IMR-90 (cell line): ENCODE data around the gene NOS3. TPM values are rescaled to one million over a fixed set of nuclear protein-coding genes. Genes with fewer than 3 reads are reported as not detected.

ENCODE experiments used
- ATAC-seq: fragments of 200-7000 bp; cut with Tn5 transposase; 2 replicates; pipeline ENCODE4 v1.9.1; 2020; ENCODE audit warnings: low read depth, mild to moderate bottlenecking, moderate library complexity
- Bru-seq: library from RNA; stranded (reverse); fragments of 400-500 nt; gene quantifications from one replicate; lab custom pipeline; 2021; lab: Mats Ljungman, UMichigan
- BruChase-seq, 2 experiments: library from RNA; stranded (reverse); fragments of 400-500 nt; gene quantifications; one replicate each; lab custom pipeline; 2021; lab: Mats Ljungman, UMichigan
- BruUV-seq: library from RNA; stranded (reverse); fragments of 400-500 nt; replicated peaks from 2 replicates; lab custom pipeline; 2021; lab: Mats Ljungman, UMichigan
- CTCF ChIA-PET: fragments of 300-600 bp; formaldehyde crosslinking; extraction: SDS; loops from one replicate; lab custom pipeline; 2021; ENCODE audit warnings: antibody characterized with exemption; lab: Yijun Ruan, JAX
- POLR2A ChIA-PET: fragments of 300-600 bp; sonication (Branson Sonifier 250); formaldehyde crosslinking; loops from one replicate; lab custom pipeline; 2022; ENCODE audit warnings: antibody characterized with exemption; ENCODE audit not compliant: unreplicated experiment; lab: Charles Lee
- DNase-seq: peaks from one replicate; pipeline ENCODE4 v3.0.0; 2013
- H2AFZ ChIP-seq: replicated peaks from 2 replicates; pipeline ENCODE3; 2013; ENCODE audit warnings: low read length, mild to moderate bottlenecking; ENCODE audit not compliant: poor library complexity
- H2AK5ac ChIP-seq: 2 replicates; pipeline ENCODE4 v1.6.1; 2013; ENCODE audit warnings: low read depth, low read length, inconsistent platforms
- H2AK9ac ChIP-seq: replicated peaks from 2 replicates; pipeline ENCODE3; 2013; ENCODE audit warnings: mild to moderate bottlenecking, low read depth, low read length, moderate library complexity; ENCODE audit not compliant: poor library complexity
- H2BK120ac ChIP-seq: 2 replicates; pipeline ENCODE4 v1.6.1; 2013; ENCODE audit warnings: low read depth, low read length, inconsistent platforms
- H2BK15ac ChIP-seq: 3 replicates; pipeline ENCODE4 v1.6.1; 2013; ENCODE audit warnings: low read depth, low read length, inconsistent platforms
- H2BK20ac ChIP-seq: 2 replicates; pipeline ENCODE4 v1.6.1; 2013; ENCODE audit warnings: low read depth, mild to moderate bottlenecking, inconsistent platforms, low read length, moderate library complexity
- H2BK5ac ChIP-seq: 2 replicates; pipeline ENCODE4 v1.6.1; 2013; ENCODE audit warnings: mild to moderate bottlenecking, low read depth, low read length, inconsistent platforms; ENCODE audit not compliant: poor library complexity, severe bottlenecking
- H3K14ac ChIP-seq: replicated peaks from 2 replicates; pipeline ENCODE4 v1.6.1; 2013; ENCODE audit warnings: low read depth, low read length, inconsistent platforms
- H3K18ac ChIP-seq: 2 replicates; pipeline ENCODE4 v1.6.1; 2013; ENCODE audit warnings: low read depth, low read length, control low read depth
- H3K23ac ChIP-seq: 2 replicates; pipeline ENCODE4 v1.6.1; 2013; ENCODE audit warnings: low read depth, low read length, inconsistent platforms
- H3K27ac ChIP-seq: 2 replicates; pipeline ENCODE4 v1.5.1; 2013; ENCODE audit warnings: mild to moderate bottlenecking, control low read depth, low read length; ENCODE audit not compliant: insufficient read depth
- H3K27me3 ChIP-seq: 2 replicates; pipeline ENCODE4 v1.6.1; 2013; ENCODE audit warnings: low read length; ENCODE audit not compliant: control insufficient read depth, insufficient read depth
- H3K36me3 ChIP-seq: 2 replicates; pipeline ENCODE4 v1.6.1; 2013; ENCODE audit warnings: low read length, mixed read lengths; ENCODE audit not compliant: control insufficient read depth, insufficient read depth
- H3K4ac ChIP-seq: 2 replicates; pipeline ENCODE4 v1.6.1; 2013; ENCODE audit warnings: low read depth, low read length, inconsistent platforms
- H3K4me1 ChIP-seq: 2 replicates; pipeline ENCODE4 v1.6.1; 2013; ENCODE audit warnings: low read length, mixed read lengths; ENCODE audit not compliant: control insufficient read depth, insufficient read depth
- H3K4me2 ChIP-seq: 2 replicates; pipeline ENCODE4 v1.6.1; 2013; ENCODE audit warnings: low read depth, mild to moderate bottlenecking, control low read depth, low read length, moderate library complexity
- H3K4me3 ChIP-seq: 2 replicates; pipeline ENCODE4 v1.5.1; 2013; ENCODE audit warnings: low read depth, mild to moderate bottlenecking, control low read depth, low read length, moderate library complexity; ENCODE audit not compliant: insufficient read depth
- H3K56ac ChIP-seq: 2 replicates; pipeline ENCODE4 v1.6.1; 2013; ENCODE audit warnings: low read length, inconsistent platforms; ENCODE audit not compliant: insufficient read depth; ENCODE audit errors: extremely low read depth
- H3K79me1 ChIP-seq, 2 experiments: 2 replicates each; pipeline ENCODE4 v1.6.1; 2013; ENCODE audit warnings: low read length in 2 of 2, inconsistent platforms in 1 of 2, low read depth in 1 of 2
- H3K9ac ChIP-seq: 2 replicates; pipeline ENCODE4 v1.6.1; 2013; ENCODE audit warnings: low read depth, low read length, control low read depth
- H3K9me1 ChIP-seq: 2 replicates; pipeline ENCODE4 v1.6.1; 2013; ENCODE audit warnings: low read length, inconsistent platforms; ENCODE audit not compliant: insufficient read depth
- H3K9me3 ChIP-seq: 2 replicates; pipeline ENCODE4 v1.6.1; 2013; ENCODE audit warnings: low read length; ENCODE audit not compliant: control insufficient read depth, insufficient read depth
- H4K20me1 ChIP-seq: 2 replicates; pipeline ENCODE4 v1.6.1; 2013; ENCODE audit warnings: low read length, inconsistent platforms; ENCODE audit not compliant: insufficient read depth
- H4K5ac ChIP-seq: 2 replicates; pipeline ENCODE4 v1.6.1; 2013; ENCODE audit warnings: mild to moderate bottlenecking, low read depth, low read length, control low read depth
- H4K8ac ChIP-seq, 2 experiments: 2 replicates each; pipeline ENCODE4 v1.6.1; 2013; ENCODE audit warnings: low read depth in 2 of 2, low read length in 2 of 2, control low read depth in 1 of 2, inconsistent platforms in 1 of 2
- H4K91ac ChIP-seq: 2 replicates; pipeline ENCODE4 v1.6.1; 2013; ENCODE audit warnings: low read depth, low read length, inconsistent platforms; ENCODE audit not compliant: insufficient read depth
- CEBPB ChIP-seq: IDR thresholded peaks from 2 replicates; pipeline ENCODE4 v1.6.1; 2012; ENCODE audit warnings: low read depth, low read length, improper control_type of control experiment
- CHD1 ChIP-seq: IDR thresholded peaks from 2 replicates; pipeline ENCODE4 v1.6.1; 2012; ENCODE audit warnings: low read depth, low read length, improper control_type of control experiment
- FOS ChIP-seq: fragments of 150-350 bp; IDR thresholded peaks from 2 replicates; pipeline ENCODE4 v1.6.1; 2016; ENCODE audit warnings: low read depth, low read length
- MAFK ChIP-seq: IDR thresholded peaks from 2 replicates; pipeline ENCODE4 v1.6.1; 2012; ENCODE audit warnings: low read depth, low read length, improper control_type of control experiment
- MAZ ChIP-seq: IDR thresholded peaks from 2 replicates; pipeline ENCODE4 v1.6.1; 2012; ENCODE audit warnings: low read depth, mild to moderate bottlenecking, low read length, improper control_type of control experiment, moderate library complexity, borderline replicate concordance
- MXI1 ChIP-seq: IDR thresholded peaks from 2 replicates; pipeline ENCODE4 v1.6.1; 2012; ENCODE audit warnings: low read depth, mild to moderate bottlenecking, low read length, moderate library complexity, borderline replicate concordance
- RCOR1 ChIP-seq: IDR thresholded peaks from 2 replicates; pipeline ENCODE4 v1.6.1; 2012; ENCODE audit warnings: mild to moderate bottlenecking, low read length, improper control_type of control experiment; ENCODE audit not compliant: insufficient replicate concordance
- RFX5 ChIP-seq: IDR thresholded peaks from 2 replicates; pipeline ENCODE4 v1.8.0; 2012; ENCODE audit warnings: low read depth, mild to moderate bottlenecking, low read length, moderate library complexity
- SMC3 ChIP-seq: fragments of 150-350 bp; IDR thresholded peaks from 2 replicates; pipeline ENCODE4 v1.6.1; 2016; ENCODE audit warnings: low read depth, mild to moderate bottlenecking, antibody characterized with exemption, low read length, moderate library complexity
- WGBS, 2 experiments: methylation state at CpG; one replicate each; pipeline versions ENCODE4 v1.1.5 to v1.1.7; 2013; ENCODE audit warnings: missing lambda C conversion rate in 2 of 2; ENCODE audit not compliant: insufficient read length in 1 of 2; ENCODE audit errors: extremely low coverage in 2 of 2; 5-methylcytosine and 5-hydroxymethylcytosine counted together
- dilution Hi-C: fragments of 300-500 bp; cut with HindIII; formaldehyde crosslinking; loops from one replicate; pipeline ENCODE4 v1.14.3; 2018; ENCODE audit warnings: low sequenced_read_pairs; ENCODE audit not compliant: unreplicated experiment
- in situ Hi-C: fragments of 300-500 bp; cut with MboI; formaldehyde crosslinking; loops from 3 replicates; pipeline ENCODE4 v1.14.3; 2019; ENCODE audit warnings: low sequenced_read_pairs, inconsistent platforms, mixed read lengths
- intact Hi-C: fragments of 100-400 bp; cut with micrococcal nuclease; formaldehyde crosslinking; loops from 2 replicates; pipeline ENCODE4 v1.10.0; 2022
- long read RNA-seq: library from polyadenylated mRNA; unstranded; transcript quantifications from one replicate; pipeline ENCODE4 v2.0.0, GENCODE V29; 2021; ENCODE audit not compliant: unreplicated experiment
- polyA plus RNA-seq, 3 experiments: library from polyadenylated mRNA; depleted of rRNA; stranded (reverse); fragments of >200 nt; gene quantifications; 2 replicates each; pipeline ENCODE4 v1.2.3, GENCODE V29; 2012; ENCODE audit warnings: low replicate concordance in 1 of 3
- total RNA-seq: library from RNA; depleted of rRNA; stranded (reverse); fragments of >200 nt; gene quantifications from 2 replicates; pipeline ENCODE4 v1.2.3, GENCODE V29; 2012; rRNA removed
- TF ChIP-seq, protein P1 (sequence below): conservative IDR thresholded peaks from 2 replicates; pipeline ENCODE4 v1.5.1; 2012; ENCODE audit warnings: mild to moderate bottlenecking, low read depth, low read length, improper control_type of control experiment
- TF ChIP-seq, protein P2 (sequence below): fragments of 150-350 bp; IDR thresholded peaks from 2 replicates; pipeline ENCODE4 v1.6.1; 2016; ENCODE audit warnings: low read depth, mild to moderate bottlenecking, low read length, moderate library complexity, borderline replicate concordance

NOS3 gene
- 0.28 and 0.72 TPM in 2 replicates for total RNA-seq
- polyA plus RNA-seq (2012; rRNA removed) = 2.0 and 2.9 TPM in 2 replicates
- 1.2 and 1.9 TPM in 2 replicates for polyA plus RNA-seq (2012; cell fraction: cytosol; rRNA removed)
- polyA plus RNA-seq (2012; cell fraction: nucleus; rRNA removed; ENCODE audit: low replicate concordance) = 1.0 and 3.3 TPM in 2 replicates
- percentile 11 among the genes with signal in this experiment for Bru-seq, nascent RNA
- percentile 6 among the genes with signal in this experiment for BruChase-seq, experiment 1, labeled RNA remaining after a 6-hour chase
- percentile 12 among the genes with signal in this experiment for BruChase-seq, experiment 2, labeled RNA remaining after a 2-hour chase
- long read RNA-seq, partial matches to known transcripts = 0 of 1 reads
- long read RNA-seq, other reads (novel, unspliced or antisense) = 1 of 1 reads

DNA sequence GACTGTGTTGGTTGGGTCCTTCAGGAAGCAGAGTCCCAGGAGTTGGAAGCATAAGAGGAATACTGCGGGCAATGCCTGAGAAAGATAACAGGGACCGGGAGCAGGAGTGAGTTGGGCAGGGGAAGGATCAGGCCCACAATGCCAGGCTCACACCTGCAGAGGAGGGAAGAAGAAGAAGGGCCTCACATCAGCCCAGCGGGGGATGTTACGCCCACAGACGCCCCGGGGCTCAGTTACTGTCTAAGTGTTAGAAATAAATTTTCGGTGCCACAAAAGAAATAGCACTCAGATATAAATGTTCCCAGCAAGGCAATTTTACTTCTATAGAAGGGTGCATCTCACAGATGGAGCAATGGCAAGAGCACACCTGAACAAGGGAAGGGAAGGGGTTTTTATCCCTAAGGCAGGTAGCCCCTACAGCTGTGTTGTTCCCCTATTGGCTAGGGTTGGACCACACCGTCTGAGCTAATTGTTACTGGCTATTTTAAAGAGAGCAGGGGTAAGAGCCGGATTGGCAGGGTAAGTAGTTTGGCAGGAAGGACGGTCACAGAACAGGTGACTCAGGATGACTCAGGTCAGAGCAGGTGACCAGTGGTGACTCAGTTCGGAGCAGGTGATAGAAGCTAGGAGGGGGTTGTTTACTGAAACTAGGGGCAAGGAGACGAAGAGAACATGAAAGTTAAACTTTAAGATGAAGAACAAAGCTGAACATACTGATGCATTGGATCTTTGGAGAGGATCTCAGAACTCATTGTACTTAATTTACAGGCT is at the start of gene NOS3:
TSS of gene NOS3 (plus strand) at position 602 of the 771 bp plus-strand sequence. CDS start 2,787 bp downstream, outside the sequence.
- H4K91ac ChIP-seq = no peak within 1 kb of the TSS
- BruUV-seq = no TSS peak
- H4K20me1 ChIP-seq = no peaks in the 10 kb centered on the region
- no peak within 1 kb of the TSS for H2AK9ac ChIP-seq
- no peak within 1 kb of the TSS for H3K56ac ChIP-seq
- H3K27me3 ChIP-seq = peaks cover 6% of the 10 kb centered on the region; the same call in 1 of the 2 replicates
- no peak within 1 kb of the TSS for H2BK5ac ChIP-seq
- no peak within 1 kb of the TSS for H3K4me3 ChIP-seq
- no peak within 1 kb of the TSS for H2AK5ac ChIP-seq
- no peak within 1 kb of the TSS for H3K4me2 ChIP-seq
- H3K14ac ChIP-seq = no peak within 1 kb of the TSS
- no peak within 1 kb of the TSS for H3K27ac ChIP-seq
- H2AFZ ChIP-seq = no peak within 1 kb of the TSS
- no peak within 1 kb of the TSS for H2BK120ac ChIP-seq
- H3K23ac ChIP-seq = no peak within 1 kb of the TSS
- in situ Hi-C loops = loop anchor here (25.0 kb wide), 1 partner anchor 578 kb away; a partner anchor contains a TSS
- no peak within 1 kb of the TSS for H2BK15ac ChIP-seq
- no peak within 1 kb of the TSS for H3K9ac ChIP-seq
- H3K36me3 ChIP-seq = no peaks in the 10 kb centered on the region
- POLR2A ChIA-PET = no interaction called here
- H3K4me1 ChIP-seq = peaks cover 1% of the 10 kb centered on the region; the same call in 1 of the 2 replicates
- H4K5ac ChIP-seq = no peak within 1 kb of the TSS
- DNase-seq (no peak), ATAC-seq (no peak)
- no peaks in the 10 kb centered on the region for H3K9me1 ChIP-seq
- H3K18ac ChIP-seq = no peak within 1 kb of the TSS
- no peak within 1 kb of the TSS for H2BK20ac ChIP-seq
- TF ChIP-seq FOS (no peak), CEBPB (no peak), MXI1 (no peak), RFX5 (no peak), RCOR1 (no peak), MAFK (no peak), CHD1 (no peak), SMC3 (no peak), MAZ (no peak)
- TF ChIP-seq, protein P1, sequence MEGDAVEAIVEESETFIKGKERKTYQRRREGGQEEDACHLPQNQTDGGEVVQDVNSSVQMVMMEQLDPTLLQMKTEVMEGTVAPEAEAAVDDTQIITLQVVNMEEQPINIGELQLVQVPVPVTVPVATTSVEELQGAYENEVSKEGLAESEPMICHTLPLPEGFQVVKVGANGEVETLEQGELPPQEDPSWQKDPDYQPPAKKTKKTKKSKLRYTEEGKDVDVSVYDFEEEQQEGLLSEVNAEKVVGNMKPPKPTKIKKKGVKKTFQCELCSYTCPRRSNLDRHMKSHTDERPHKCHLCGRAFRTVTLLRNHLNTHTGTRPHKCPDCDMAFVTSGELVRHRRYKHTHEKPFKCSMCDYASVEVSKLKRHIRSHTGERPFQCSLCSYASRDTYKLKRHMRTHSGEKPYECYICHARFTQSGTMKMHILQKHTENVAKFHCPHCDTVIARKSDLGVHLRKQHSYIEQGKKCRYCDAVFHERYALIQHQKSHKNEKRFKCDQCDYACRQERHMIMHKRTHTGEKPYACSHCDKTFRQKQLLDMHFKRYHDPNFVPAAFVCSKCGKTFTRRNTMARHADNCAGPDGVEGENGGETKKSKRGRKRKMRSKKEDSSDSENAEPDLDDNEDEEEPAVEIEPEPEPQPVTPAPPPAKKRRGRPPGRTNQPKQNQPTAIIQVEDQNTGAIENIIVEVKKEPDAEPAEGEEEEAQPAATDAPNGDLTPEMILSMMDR = no peak
- TF ChIP-seq, protein P2, sequence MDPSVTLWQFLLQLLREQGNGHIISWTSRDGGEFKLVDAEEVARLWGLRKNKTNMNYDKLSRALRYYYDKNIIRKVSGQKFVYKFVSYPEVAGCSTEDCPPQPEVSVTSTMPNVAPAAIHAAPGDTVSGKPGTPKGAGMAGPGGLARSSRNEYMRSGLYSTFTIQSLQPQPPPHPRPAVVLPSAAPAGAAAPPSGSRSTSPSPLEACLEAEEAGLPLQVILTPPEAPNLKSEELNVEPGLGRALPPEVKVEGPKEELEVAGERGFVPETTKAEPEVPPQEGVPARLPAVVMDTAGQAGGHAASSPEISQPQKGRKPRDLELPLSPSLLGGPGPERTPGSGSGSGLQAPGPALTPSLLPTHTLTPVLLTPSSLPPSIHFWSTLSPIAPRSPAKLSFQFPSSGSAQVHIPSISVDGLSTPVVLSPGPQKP = no peak
- no peak within 1 kb of the TSS for H3K4ac ChIP-seq
- 83% methylated on average over 3 of the region's 12 CpGs; no CpG with 5 or more reads in 1 of the 2 experiments for WGBS, 2 experiments
- CTCF ChIA-PET = no interaction called here
- no peak within 1 kb of the TSS for H4K8ac ChIP-seq
- dilution Hi-C loops = no loop called here
- no peaks in the 10 kb centered on the region for H3K79me1 ChIP-seq
- peaks cover 10% of the 10 kb centered on the region for H3K9me3 ChIP-seq
- intact Hi-C loops = no loop called here
